HG02981 (cell line): ENCODE data around the gene SPATA19.

ENCODE experiments used
- ATAC-seq: cut with Tn5 transposase; IDR thresholded peaks from one replicate; pipeline ENCODE4 v1.9.1; 2021; ENCODE audit warnings: mild to moderate bottlenecking, moderate library complexity; ENCODE audit not compliant: unreplicated experiment

The SPATA19 gene

DNA sequence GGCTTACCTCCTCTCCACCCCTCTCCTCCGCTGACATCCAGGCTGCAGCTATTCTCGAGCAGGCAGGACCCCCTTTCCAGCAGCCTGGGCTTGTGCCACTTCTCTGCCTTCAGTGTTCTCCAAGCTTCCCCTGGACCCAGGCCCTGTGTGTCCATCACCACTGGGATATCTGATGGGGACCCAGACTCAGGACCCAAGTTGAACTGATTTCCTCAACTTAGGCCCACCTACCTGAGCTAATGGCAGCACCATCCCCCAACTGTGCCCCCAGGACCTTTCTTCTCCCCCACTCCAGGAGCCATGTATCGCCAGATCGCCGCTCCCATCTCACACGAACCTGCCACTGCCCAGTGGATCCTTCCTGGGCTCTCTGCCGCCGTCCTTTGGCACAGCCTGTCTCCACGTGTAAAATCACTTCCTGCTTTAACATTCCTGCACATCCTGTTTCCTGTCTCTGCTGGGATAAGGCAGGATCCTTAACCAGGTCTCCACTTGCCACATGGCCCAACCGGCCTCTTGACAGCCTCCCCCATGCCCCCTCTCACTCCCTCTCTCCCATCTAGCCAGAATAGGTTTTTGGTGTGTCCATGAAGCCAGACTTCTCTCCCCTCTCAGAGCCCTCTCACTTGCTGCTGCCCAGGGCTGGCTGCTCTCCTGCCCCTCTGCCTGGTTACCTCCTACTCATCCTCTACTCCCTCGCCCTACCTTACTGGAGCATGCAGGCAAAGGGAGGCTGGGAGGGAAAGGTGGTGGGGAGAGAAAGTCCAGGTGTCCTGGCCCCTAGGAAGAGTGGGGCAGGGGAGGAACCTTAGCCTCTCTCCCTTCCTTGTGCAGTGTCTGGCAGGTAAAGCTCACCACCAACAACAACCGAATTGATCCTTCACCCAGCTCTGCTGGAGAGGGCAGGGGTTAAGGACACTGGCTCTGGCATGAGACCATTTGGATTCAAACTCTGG, 9.4 kb downstream of the SPATA19 start:
- peak; percentile 8 for ATAC-seq

DNA sequence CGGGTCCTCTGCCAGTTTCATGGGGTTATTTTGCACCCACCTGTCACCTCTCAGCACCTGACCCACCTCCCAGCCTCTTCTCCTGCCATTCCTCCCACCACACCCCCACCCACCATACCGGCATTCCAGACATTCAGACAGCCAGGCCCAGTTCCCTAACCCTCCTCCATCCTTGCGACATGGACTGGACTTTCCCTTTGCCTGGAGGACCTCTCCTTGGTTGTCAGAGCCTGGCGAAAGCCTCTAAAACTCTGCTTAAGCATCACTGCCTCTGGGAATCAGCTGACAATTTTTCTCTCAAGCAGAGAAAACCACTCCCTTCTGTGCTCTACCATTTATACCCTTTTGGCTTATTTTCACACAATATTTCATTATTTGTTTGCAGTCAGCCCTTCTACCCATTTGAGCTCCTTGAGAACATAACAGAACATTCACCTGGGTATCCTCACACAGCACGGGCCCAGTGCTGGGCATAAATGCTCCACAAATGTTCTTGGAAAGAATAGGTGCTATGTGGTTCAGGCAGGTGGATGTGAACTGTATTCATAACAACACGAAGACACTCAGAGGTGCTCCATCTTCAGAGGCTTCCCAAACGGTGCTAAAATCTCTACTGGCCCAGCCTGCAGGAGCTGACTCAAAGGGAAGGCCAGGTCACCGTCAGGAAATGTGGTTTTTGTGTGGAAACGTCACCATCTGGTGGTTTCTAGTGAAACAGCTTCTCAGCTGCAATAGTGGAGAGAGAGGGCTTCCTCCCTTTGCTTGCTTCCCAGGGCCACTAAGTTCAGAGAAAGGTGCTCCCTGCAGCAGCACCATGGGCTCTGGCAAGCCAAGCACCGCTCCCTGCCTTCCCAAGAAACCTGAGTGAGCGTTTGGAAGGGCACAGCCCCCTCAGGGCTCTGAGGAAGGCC, 10.4 kb downstream of the SPATA19 start:
- ATAC-seq, result peak; percentile 79

- ATAC-seq, result no peak
Observed at GRCh38 chr11:133833898-133834681, 11.2 kb downstream of the SPATA19 start.

GRCh38 chr11:133832991-133833897, 12.1 kb downstream of the SPATA19 start:
- no peak for ATAC-seq

- no peak for ATAC-seq
Observed at GRCh38 chr11:133832096-133832990, 13.0 kb downstream of the SPATA19 start.

DNA sequence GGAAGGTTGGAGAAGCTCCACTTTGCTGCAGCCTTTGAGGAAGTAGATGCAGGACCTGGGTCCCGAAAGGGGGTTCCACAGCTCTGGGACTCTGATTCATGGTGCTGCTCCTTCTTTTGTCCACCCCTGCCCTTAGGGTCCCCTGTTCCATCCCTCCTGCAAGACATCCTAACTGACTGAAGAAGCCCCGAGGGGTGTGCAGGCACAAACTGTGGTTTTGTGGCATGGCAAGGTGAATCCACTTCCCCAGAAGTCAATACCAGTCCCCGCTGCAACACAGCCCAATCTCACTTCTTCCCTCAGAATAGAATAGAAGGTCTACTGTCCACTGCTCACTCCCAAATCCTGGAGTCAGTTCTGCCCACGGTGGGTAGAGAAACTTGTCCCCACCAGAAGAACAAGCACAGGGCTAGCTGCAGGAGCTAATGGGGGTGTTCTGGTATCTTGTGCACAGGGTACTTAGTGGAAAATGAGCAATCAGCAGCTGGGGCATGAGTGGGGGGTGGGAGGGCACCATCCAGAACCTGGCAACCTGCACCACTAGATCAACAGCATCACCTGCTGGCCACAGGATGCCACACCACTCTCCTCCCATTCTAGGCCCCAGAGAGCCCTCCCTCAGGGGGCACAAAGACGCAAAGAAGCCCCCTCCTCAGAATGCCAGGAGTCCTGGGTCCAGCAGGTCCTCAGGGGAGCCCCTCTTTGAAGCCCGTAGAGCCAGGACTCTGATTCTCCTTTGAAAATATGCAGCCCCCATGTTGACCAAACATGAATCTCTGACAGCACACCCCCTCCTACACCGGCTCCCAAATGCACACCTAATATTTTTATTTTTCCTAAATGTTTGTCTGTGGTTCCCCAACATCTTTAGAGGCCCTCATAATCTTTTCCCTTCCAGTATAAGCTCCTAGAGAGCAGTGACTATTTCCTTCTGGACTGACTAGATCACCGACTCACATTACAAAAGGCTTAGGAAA, 14.1 kb downstream of the SPATA19 start:
- ATAC-seq, result no peak

GRCh38 chr11:133829566-133829965, 15.7 kb downstream of the SPATA19 start:
- no peak for ATAC-seq

- no peak for ATAC-seq
Observed at GRCh38 chr11:133828871-133829270, 16.4 kb downstream of the SPATA19 start.

DNA sequence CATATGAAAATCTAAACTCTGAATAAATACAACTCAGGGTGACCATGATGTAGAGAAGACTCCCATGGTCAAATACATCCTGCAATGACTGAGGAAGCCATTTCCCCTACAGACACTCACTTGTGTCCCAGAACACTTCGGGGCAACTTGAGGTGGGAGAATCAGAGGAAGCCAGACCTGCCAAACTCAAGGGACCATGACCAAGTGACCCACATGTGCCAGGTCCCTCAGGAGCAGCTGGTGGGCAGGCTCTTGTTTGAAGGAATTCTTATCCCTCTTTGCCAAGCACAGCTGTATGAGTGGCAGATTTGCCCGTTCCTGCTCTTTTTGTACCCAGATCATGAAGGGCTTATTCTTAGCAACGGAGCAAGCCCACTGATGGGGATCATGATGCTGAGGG, 17.8 kb downstream of the SPATA19 start:
- no peak for ATAC-seq

DNA sequence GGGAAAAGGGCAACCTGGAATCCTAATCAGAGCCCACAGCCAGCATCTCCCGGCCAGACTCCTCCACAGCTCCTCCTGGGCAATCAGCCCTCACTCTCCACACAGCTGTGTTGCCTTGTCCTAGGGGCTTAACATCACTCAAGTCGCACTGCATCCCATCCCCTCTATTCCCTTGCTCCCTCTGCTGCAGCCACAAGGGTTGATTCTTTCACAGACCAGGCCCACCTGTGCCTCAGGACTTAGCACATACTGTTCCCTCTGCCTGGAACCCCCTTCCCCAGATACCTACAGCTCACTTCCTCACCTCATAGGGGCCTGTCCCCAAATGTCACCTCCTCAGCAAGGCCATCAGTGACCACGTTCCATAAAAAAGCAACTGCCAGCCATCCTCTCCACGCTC, 18.4 kb downstream of the SPATA19 start:
- ATAC-seq, result no peak

DNA sequence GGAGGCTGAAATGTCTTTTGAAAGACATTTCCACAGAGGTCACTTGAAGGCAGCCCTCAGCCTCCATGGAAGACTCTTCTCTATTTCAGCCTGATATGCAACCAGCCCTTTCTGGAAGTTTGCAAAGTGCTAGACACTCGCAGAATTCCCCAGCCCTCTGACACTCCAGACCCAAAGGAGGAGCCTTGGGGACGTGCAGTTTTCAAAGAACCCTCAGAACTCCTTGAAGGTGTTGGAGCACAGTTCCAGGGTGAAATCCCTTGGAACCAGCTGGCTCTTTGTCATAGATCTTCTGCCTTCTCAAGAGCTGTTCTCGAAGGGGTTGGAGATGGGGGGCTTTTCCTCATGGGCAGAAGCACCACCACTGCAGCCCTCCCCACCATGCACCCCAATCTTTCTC, 19.6 kb downstream of the SPATA19 start:
- ATAC-seq, result no peak

- no peak for ATAC-seq
Observed at GRCh38 chr11:133825156-133825555, 20.2 kb downstream of the SPATA19 start.

DNA sequence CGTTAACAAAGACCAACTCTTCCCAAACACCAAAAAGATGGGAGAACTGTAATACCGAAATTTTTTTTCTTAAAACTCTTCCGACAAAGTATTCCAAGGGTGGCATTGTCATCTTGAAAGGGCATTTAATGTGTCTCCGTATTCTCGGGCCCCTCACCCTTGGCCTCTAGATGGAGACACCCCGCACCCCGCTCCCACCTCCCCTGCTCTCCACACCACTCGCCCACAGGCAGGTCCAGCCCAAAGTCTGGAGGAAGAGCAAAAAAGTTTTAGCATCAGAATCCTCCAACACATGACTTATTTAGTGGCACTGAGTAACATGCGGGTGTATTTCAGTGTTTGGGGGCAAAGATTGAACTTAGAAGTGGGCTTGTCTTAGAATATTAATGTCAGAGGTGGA, 20.7 kb downstream of the SPATA19 start:
- no peak for ATAC-seq

DNA sequence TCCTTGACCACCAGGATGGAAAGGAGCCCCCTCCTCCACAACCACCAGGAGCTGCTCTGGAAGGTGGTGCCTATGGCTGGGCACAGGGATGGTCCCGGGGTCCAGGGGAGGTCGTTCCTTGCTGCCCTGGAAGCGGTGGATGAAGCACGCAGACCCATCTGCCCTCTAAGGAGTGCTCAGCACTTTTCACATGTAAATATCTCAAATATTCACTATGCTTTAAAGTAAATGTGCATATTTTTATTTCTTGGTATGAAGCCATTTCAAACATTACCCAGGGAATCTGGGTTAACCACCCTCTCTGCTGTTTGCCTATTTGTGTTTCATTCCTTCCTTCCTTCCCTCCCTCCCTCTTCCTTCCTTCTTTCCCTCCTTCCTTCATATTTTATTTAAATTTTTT, 21.7 kb downstream of the SPATA19 start:
- ATAC-seq, result no peak

DNA sequence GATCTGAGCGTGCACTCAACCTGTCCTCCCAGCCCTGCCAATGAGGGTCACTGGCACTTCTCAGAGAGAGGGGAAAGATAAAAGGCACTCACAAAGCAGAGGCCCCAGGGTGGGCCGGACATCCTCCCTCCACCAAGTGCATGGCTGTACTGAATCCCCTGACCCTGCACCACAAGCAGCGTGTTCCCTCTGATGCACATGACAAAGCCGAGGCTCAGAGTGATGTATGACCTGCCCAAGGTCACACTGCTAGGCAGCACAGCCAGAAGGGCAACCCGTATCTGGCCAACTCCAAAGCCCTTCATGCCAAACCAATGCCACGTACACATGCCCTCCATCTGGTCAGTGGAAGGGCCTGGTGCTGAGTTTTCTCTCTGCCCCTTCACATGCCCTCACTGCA, 22.1 kb downstream of the SPATA19 start:
- ATAC-seq, result no peak

GRCh38 chr11:133821776-133822175, 23.5 kb downstream of the SPATA19 start:
- peak; percentile 61 for ATAC-seq

- no peak for ATAC-seq
Observed at GRCh38 chr11:133819746-133820315, 25.5 kb downstream of the SPATA19 start.
